HG02852 (cell line): ENCODE data around the gene CXCL14.
"Not testable (repeated sequence)": the region's sequence is repeated elsewhere in the genome, so short reads cannot be mapped to it uniquely, and the experiment has no call there.

Source experiments
- ATAC-seq: cut with Tn5 transposase; IDR thresholded peaks from one replicate; pipeline ENCODE4 v1.9.1; 2021; ENCODE audit warnings: mild to moderate bottlenecking, moderate library complexity; ENCODE audit not compliant: unreplicated experiment

The CXCL14 gene

DNA sequence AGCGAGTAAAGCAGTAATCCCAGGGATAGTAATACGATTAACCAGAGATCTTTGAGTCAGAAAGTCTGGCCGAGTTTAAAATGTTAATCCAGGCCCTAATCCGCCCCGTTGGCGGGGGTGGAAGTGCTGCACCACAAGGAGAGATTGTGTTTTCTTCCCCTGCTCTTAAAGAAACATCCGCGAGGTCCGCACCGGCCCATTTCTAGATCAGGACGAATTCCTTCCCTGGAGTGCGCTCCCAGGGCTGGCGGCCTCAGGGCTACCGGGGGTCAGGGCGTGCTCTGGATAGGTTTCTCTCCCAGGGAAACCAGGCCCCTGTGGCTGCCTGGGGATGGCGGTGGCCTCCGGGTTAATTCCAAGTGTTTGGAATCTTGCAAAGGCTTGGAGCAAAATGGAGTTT is 33.7 kb downstream of the CXCL14 start:
- ATAC-seq = no peak

DNA sequence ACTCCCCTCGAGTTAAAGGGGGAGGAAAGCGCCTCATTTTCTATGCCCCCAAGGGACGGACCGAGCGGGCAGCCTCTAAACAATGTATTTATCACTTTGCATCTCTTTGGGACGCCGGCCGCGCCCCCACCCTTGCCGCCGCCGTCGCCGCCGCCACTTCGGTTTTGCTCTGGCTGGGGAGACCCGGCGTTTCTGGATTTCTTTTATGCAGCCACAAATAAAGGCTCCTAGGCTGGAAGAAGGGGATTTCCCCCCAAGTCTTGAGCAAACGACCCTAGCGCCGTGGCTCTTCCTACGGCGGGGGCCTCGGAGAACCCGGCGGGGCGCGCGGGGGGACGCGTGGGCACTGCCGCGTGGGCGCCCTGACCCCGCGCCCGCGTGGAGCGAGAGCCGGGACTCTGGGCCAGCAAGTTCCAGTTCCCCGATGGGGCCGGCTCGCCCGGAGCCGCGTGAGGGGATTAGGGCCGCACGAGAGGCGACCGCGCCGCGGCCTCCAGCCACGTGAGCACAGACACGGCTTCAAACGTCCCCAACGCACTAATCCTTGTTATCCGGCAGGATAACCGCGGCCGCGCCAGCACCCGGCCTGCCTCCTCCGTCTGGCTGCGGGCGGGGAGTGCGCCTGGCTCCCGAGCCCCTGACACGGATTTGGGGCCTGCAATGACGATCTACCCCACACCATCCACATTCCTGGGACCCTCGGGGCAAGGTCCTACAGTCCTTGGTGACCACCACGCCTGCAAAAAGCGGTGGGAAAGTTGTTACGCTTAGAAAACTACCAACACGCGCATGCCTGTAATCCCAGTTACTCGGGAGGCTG is 35.1 kb downstream of the CXCL14 start:
- no peak for ATAC-seq

DNA sequence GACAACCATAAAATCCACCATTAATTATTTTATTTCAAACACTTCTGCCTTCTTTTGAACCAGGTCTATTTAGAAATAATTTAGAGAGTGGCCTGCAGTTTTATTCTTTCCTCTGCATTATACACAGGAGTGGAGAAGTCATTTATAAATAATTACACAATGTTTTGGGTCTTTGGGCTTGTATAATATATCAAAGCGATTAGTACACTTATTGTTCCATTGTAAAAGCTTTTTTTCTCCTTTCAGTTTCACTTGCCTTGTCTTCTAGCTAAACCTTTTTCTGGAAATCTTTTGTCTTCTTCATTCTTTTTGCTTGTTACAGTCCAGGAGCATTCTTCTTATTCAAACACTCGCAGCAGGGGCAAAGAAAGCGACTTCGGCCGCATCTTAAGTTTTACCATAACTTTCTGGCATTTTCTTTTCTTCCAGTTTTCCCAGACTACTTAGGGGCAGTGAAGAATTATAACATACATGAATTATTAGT is 35.7 kb downstream of the CXCL14 start:
- ATAC-seq = no peak

DNA sequence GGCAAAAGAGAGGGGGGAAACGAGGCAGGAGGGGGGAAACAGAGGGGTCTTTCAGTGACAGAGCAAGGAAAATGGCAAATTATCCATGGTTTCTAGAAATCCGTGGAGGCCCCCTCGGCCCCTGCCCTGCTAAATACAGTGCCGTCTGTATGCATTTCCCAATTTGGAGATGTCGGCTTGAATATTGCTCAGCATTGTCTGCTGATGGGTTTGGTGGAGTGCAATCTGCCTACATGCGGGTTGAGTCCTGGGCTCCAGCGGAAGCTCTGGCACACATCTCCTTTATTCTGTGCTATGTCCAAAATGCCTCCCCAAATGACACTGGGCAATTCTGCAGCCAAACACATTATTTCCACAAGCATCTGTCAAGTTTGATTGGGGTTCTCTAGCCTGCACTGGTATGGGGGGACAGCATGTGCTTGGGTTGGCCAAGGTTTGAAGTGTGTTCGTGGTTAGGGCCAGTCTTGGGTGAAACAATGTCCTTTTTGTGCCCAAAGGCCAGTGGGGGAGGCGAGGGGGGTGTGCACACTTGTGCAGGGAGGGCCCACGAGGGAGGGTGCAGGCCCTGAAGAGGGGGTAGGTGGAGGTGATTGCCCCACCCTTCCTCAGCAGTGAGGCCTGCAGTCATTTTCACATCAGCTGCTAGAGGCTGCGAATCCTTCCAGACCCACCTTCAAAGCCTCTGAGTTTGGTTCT is 36.8 kb downstream of the CXCL14 start:
- ATAC-seq = no peak

DNA sequence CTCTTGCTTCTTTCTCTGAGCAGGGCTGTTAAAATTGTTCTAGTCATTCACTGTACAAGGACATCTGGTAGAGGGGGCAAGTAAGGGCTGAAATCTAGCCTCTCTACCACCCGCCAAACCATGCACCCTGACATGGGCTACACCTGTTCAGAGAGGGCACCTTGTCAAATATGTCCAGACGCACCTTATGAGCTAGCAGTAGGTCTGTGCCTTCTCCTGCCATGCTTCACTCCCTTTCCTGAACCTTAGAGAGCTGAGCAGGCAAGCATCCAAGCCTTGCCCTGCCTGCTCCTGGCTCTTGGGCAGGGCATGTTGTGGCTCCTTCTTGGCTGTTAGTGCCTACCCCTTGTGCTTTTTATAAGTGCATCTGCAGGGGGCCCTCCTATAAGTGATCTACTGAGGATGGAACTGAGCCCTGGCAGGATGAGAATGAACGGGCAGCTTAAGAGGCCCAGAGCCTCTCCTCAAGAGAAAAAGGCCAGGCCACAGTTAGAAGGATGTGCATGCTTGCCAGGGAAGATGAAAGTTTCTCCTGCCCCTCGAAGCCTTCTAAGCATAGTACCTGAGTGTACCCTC is 39.3 kb downstream of the CXCL14 start:
- no peak for ATAC-seq

DNA sequence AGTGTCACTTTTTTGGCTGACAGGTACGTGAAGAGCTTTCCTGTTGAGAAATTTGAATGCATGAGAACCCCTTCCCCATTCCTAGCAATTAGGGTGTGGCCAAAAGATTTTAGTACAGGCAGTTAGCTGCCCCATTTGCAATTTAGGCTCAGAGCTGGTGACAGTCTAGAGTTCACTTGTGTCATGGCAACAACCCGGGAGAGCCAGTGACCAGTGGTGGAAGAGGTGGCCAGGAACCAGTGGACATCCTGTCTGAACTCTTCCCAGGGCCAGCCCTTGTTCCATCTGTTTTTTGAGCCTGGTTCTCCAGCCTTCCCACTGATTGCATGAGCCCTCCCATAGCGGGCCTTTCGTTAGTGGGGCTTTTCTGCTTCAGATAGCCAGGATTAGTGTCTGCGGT is 40.5 kb downstream of the CXCL14 start:
- ATAC-seq = no peak

DNA sequence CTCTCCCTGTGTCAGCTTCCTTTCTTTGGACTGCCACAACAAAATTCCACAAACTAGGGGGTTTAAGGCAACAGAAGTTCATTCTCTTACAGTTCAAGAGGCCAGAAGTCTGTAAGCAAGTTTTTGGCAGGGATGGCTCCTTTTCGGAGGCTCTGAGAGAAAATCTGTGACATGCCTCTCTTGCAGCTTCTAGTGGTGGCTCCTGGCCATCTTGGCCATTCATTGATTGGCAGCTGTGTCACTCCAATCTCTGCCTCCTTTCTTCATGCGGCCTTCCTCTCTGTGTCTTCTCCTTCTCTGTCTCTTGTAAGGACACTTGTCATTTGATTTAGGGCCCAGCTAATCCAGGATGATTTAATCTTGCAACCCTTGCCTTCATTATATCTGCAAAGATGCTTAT is 41.0 kb downstream of the CXCL14 start:
- no peak for ATAC-seq

DNA sequence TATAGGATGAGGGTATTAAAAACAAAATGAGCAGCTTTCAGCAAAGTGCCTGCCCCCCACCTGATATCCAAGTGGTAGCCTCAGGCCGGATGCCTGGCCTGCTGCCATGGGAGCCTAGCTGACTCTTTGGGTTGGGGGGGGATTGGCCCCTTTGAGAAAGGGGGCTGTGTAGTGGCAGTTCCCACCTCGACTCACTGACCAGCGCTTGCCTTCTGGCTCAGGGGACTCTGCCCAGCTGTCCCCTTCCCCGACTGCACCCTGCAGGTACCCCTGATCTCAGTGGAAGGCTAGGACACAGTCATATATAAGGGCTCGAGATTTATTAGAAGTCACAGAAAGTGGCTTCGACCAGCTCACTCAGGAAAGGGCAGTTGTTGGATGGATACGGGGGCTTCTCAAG is 41.5 kb downstream of the CXCL14 start:
- no peak for ATAC-seq

DNA sequence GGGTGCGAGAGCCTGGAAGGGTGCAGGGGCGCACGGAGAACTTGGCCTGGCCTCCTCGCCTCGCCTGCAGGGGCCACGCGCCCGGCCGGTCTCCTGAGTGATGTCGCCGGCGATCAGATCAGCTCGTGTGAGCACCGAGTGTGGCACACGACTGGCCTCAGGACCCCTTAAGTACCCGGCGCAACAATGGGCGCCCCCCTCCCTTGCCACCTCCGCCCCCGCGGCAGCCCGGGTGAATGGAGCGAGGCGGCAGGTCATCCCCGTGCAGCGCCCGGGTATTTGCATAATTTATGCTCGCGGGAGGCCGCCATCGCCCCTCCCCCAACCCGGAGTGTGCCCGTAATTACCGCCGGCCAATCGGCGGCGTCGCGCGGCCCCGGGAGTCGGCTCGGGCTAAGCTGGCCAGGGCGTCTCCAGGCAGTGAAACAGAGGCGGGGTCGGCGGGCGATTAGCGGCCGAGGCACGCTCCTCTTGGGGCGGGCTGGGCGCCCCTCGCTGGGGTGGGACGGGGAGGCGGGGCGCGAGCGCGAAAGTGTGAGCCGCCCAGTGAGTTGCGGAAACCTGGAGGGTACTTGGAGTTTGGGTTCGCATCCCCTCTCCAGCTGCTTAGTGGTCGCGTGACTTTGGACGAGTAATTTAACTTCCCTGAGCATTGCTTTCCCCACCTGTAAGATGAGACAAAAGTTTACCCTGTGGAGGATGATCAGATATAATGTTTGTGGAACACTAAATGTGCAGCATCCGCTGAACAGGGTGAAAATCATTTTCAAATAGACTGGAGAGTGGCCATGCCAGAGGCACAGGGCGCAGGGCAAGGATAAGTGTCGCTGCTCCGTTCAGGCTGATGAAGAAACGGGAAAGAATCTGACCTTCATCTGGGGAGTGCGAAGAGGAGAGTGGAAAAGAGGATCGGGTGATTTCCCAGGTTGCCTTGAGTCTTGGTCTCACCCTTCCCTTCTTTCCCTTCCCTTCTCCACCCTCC is 42.7 kb downstream of the CXCL14 start, which contains the start of gene NEUROG1:
TSS of gene NEUROG1 (minus strand) at position 145 of the 982 bp plus-strand sequence. CDS start 274 bp downstream, outside the sequence.
- ATAC-seq = no peak

DNA sequence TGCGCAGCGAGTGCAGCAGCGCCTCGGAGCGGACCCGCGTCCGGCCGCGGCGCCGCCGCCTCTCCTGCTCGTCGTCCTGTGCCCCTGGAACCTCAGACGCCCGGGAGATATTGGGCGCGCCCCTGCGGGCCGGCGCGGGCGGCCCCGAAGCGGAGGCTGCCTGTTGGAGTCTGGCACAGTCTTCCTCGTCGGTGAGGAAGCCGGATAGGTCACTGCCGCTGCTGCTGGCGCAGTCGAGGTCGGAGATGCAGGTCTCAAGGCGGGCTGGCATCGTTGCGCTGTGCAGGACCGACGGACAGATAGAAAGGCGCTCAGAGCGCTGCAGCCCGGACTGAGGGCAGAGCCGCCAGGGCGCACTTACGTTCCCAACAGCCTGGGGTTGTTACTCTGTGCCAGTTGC is 43.4 kb downstream of the CXCL14 start:
- ATAC-seq = no peak

DNA sequence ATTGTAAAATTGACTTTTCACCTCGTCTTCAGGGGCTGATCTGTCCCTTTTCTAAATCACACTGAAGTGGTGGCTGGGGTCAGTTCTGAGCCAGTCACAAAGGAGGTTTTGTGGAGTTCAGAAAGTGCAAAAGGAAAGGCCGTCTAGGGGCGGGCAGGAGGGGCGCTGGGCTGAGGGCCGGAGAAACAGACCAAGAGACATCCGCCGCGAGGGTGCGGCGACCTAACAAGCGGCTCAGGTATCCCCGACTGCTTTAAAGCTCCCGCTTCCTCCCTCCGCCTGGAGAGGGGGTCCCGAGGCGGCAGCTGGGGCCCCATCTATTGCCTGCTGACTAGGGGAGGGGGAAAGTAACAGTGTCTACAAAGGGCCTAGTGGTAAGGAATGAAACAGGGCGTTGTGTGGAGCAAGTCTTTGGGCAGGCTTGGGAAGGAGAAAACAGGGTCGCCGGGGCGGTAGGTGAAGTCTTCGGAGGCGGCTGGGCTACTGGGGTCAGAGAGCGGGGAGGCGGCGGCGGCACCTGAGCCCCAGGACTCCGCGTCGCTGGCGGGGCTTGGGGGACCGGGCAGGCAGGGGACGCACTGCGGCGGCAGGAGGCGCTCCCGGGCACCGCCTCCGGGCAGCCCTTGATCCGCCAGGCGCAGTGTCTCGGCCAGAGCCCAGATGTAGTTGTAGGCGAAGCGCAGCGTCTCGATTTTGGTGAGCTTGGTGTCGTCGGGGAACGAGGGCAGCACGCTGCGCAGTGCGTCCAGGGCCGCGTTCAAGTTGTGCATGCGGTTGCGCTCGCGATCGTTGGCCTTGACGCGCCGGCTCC is 44.0 kb downstream of the CXCL14 start:
- ATAC-seq = no peak

DNA sequence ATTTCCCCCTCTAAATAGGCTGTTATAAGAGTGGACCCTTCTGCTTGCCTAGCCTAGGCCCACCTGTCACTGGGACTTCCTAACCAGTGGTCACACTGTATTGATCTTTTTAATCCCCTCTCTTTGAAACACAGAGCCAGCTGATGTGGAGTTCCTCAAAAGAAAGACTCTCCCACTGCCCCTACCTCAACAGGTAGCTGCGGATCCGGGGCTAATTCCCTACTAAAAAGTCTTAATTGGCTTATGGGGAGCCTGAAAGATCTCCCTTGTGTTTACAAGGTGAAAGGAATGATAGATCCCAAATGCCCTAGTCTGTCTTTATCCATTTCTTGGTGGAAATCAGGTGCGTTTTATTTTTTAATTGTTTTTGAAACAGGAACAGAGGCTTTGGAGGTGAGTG is 45.0 kb downstream of the CXCL14 start:
- no peak for ATAC-seq

DNA sequence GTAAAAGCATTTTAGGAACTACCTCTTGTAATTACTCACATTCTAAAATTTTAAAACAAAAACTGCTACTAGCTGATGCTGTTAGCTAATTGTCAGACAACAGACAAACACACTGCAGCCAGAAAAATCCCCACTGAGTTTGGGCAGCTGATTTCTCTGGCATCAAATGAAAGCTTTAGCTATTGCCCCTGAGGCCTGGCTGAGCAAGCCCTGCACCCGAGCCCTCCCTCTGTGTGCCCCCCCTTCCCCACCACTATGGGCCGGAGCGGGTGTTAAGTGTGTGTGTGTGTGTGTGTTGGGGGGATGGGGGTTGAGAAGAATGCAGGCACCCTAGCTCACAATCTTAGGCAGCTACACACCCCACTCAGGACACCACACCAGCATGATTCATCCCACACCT is 45.5 kb downstream of the CXCL14 start:
- no peak for ATAC-seq

DNA sequence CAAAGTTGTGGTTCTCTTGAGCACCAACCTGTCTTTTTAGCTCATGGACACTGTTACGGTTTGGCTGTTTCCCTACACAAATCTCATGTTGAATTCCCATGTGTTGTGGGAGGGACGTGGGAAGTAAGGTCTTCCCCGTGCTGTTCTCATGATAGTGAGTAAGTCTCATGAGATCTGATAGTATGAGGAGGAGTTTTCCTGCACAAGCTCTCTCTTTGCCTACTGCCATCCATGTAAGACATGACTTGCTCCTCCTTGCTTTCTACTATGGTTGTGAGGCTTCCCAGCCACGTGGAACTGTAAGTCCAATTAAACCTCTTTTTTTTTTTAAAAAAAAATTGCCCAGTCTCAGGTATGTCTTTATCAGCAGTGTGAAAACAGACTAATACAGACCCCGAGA is 49.2 kb downstream of the CXCL14 start:
- not testable (repeated sequence) for ATAC-seq

DNA sequence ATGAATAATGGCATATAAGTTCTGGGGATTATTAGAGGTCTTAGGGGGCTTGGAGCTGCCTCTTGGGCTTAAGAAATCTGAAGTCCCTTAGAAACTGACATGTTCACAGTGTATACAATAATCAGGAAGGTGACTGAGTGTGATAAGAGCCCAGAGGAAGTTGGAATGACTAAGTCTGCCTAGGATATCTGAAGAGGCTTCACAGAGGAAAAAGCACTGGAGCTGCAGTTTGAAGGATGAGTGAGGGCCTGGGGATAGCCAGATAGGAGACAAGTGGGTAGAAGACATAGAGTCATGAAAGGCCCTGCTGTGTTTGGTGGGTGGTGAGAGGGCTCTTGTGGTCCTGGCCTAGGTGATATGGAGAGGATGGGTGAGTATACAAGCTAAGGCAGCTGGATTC is 51.9 kb downstream of the CXCL14 start:
- no peak for ATAC-seq

DNA sequence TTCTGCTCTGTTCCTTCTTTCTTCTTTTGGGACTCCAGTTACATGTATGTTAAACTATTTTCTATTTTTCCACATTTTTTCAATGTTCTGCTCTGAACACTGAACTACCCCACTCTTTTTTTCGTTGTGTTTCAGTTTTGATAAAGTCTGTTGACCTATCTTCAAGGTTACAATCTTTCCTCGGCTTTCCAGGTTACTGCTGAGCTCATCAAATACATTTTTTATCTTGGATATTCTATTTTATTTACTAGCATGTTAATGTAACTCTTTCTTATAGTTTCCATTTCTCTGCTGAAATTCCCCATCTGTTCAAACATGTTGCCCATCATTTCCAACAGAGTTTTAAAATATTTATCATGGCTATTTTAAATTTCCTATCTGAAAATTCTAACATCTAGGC is 56.8 kb downstream of the CXCL14 start:
- no peak for ATAC-seq
